Measurements from ENCODE around the gene NR2C2AP.

Gene NR2C2AP

DNA sequence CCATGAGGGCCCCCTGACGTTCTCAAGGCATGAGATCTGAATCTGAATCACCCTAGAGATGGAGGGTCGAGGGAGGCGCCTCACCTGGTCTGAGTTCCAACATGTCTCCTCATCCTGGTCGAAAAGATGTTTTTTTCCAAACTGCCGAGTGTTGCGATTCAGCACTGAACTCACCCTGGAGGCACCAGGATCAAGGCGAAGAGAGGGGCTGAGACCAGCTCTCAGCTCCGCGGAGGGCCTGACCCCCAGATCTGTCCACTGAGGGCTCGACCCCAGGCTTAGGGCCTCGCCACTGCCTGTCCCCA lies 555 bp downstream of the NR2C2AP start:
- Histone ChIP-seq H3K9ac (ENCODE audit: insufficient read length) (peak overlapping the region; percentile 85), H3K27ac (peak overlapping the region; percentile 44), H3K36me3 (ENCODE audit: insufficient read depth, low read length) (peaks cover 14% of the 10 kb centered on the region), H3K9me3 (ENCODE audit: low read depth, low read length) (no peaks in the 10 kb centered on the region), H3K4me3 (peak overlapping the region; percentile 77)
- DNase-seq (ENCODE audit: low read depth, low spot score), result no peak
- no peak for TF ChIP-seq FOXP2 (optimal IDR thresholded peaks at IDR 0.05; ENCODE audit: control extremely low read depth, extremely low read length, insufficient read depth)
- no peak for TF ChIP-seq POLR2AphosphoS5 (IDR thresholded peaks at IDR 0.05; ENCODE audit: borderline replicate concordance, low read depth, low read length)
- no peak for TF ChIP-seq EZH2 (IDR thresholded peaks at IDR 0.05)

DNA sequence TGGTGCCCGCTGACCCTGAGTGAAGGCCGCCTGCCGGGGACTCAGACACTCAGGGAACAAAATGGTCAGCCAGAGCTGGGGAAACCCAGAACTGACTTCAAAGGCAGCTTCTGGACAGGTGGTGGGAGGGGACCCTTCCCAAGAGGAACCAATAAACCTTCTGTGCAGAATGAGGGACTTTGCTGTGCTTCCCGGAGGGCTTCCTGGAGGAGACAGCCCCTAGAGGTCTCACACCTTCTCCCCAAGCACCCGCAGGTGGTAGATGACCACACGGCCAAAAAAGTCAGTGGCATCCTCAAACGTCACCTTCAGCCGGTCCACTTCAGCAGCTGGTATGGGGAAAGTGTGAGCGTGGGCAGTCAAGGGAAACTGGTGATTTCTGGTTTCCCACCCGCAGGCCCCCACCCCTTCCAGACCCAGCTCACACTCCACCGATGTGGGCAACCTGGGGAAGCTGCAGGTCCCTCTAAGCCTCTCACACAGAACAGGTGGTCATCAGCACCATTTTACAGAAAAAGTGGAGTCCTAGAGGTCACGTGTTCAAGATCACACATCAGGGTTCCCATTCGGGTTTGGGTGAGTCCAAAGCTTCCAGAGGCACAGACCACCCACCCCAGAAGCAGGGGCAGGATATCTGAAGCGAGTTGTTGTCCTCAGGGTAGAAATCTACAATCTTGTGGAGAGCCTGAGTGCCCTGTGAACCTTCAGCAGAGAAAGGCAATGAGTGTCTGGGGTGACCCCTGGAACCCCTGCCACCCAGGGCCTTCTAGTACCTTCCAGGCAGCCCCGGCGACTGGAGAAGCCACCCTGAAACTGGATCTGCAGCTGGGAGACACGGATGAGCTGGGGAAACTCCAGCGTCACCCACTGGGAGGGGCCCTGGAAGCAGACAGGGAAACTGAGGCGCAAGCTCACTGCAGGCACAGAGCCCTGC lies 1.2 kb downstream of the NR2C2AP start:
- no peak for TF ChIP-seq FOXP2 (optimal IDR thresholded peaks at IDR 0.05; ENCODE audit: control extremely low read depth, extremely low read length, insufficient read depth)
- TF ChIP-seq EZH2 (IDR thresholded peaks at IDR 0.05), result no peak
- H3K9me3 ChIP-seq (ENCODE audit: low read depth, low read length), result no peaks in the 10 kb centered on the region
- DNase-seq (ENCODE audit: low read depth, low spot score), result no peak
- H3K4me3 ChIP-seq, result peak overlapping the region; percentile 77
- peak overlapping the region; percentile 85 for H3K9ac ChIP-seq (ENCODE audit: insufficient read length)
- no peak overlapping the region for H3K27ac ChIP-seq
- H3K36me3 ChIP-seq (ENCODE audit: insufficient read depth, low read length), result peaks cover 18% of the 10 kb centered on the region

DNA sequence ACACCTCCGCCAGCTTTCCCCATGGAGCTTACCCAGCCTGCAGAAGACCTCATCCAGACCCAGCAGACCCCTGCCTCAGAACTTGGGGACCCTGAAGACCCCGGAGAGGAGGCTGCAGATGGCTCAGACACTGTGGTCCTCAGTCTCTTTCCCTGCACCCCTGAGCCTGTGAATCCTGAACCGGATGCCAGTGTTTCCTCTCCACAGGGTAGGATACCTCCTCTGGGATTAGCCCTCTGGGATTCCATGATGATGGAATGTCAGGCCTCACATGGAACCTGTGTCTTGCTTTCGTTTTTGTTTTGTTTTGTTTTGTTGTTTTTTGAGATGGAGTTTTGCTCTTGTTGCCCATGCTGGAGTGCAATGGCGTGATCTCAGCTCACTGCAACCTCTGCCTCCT lies 9.3 kb downstream of the NR2C2AP start:
- H3K27ac ChIP-seq, result no peak overlapping the region
- no peak for DNase-seq (ENCODE audit: low read depth, low spot score)
- peaks cover 7% of the 10 kb centered on the region; the same call in 1 of the 2 replicates for H3K36me3 ChIP-seq (ENCODE audit: insufficient read depth, low read length)
- H3K4me3 ChIP-seq, result peak overlapping the region; percentile 91
- H3K9ac ChIP-seq (ENCODE audit: insufficient read length), result no peak overlapping the region
- TF ChIP-seq FOXP2 (optimal IDR thresholded peaks at IDR 0.05; ENCODE audit: control extremely low read depth, extremely low read length, insufficient read depth) (no peak), POLR2AphosphoS5 (IDR thresholded peaks at IDR 0.05; ENCODE audit: borderline replicate concordance, low read depth, low read length) (no peak), EZH2 (IDR thresholded peaks at IDR 0.05) (no peak)
- no peaks in the 10 kb centered on the region for H3K9me3 ChIP-seq (ENCODE audit: low read depth, low read length)

DNA sequence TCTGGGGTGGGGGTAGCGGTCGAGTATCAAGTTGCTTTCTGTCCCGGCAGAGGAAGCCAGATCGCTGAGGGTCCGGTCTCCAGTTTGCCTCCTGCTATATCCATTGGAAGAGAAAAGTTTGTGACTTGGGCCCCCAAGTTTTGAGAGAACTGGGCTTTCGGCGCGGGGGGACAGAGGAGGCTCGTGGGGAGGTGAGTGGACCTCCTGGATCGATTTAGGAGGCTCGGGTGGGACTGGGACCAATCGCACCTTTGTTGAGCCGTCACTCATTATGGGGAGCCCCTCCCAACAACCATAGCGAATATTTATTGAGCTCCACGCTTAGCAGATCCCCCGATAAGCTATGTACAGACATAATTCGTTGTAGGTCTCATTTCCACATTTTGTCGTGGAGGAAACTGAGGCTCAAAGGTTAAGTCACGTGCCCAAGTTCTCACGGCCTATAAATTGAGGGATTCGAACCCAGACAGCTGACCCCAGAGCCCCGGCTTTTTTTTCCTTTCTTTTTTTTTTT lies 10.2 kb downstream of the NR2C2AP start:
- Histone ChIP-seq H3K9me3 (ENCODE audit: low read depth, low read length) (no peaks in the 10 kb centered on the region), H3K36me3 (ENCODE audit: insufficient read depth, low read length) (peaks cover 6% of the 10 kb centered on the region; the same call in 1 of the 2 replicates), H3K9ac (ENCODE audit: insufficient read length) (peak overlapping the region; percentile 92), H3K27ac (peak overlapping the region; percentile 68), H3K4me3 (peak overlapping the region; percentile 91)
- DNase-seq (ENCODE audit: low read depth, low spot score), result no peak
- TF ChIP-seq POLR2AphosphoS5 (IDR thresholded peaks at IDR 0.05; ENCODE audit: borderline replicate concordance, low read depth, low read length) (peak; percentile 64; the same call in 1 of the 2 replicates), EZH2 (IDR thresholded peaks at IDR 0.05) (no peak), FOXP2 (optimal IDR thresholded peaks at IDR 0.05; ENCODE audit: control extremely low read depth, extremely low read length, insufficient read depth) (no peak)

DNA sequence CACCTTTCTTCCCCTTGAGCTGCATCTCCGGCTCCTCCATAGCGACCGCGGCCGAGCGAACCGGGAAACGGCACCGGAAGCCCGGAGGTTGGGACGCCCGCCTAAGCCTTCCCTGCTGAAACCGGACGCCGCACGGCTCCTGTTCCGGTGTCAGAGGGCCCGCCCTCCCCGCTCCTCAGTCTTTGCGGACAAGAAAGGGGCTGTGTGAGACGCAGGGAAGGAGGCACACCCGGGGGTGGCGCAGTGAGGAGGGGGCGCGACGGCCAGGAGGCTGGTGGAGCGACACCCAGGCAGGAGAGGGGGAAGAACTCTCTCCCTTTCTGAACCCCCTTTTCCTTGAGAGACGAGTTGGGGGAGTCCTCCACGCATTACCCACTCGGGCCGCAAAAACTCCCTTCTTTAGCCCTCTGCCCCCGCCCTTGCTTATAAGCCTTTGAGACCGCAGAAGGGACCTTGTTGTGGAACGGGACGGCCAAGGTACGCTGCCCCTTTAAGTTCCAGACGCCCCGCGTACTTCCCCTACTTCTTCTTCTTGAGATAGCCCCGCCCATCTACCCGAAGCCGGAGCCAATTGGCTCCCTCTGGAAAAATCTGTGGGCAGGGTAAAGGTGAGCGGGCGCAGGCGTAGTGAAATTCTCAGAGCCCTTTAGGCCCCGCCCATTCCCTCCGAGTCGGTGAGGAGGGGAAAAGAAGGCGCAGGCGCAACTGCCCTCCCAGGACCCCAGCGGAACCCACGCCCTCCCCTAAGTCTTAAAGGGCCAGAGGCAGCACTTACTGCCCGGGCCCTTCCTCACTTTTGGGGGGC lies 10.9 kb downstream of the NR2C2AP start, which contains the start of the genes BORCS8 and RFXANK:
Gene BORCS8, minus strand, starts transcription at position 75 of the 805 bp plus-strand sequence. Its CDS starts 35 bp downstream, at position 40.
Gene RFXANK, plus strand, starts transcription at position 181 of the 805 bp plus-strand sequence. CDS start 1,689 bp downstream, outside the sequence.
- no peaks in the 10 kb centered on the region for H3K9me3 ChIP-seq (ENCODE audit: low read depth, low read length)

DNA sequence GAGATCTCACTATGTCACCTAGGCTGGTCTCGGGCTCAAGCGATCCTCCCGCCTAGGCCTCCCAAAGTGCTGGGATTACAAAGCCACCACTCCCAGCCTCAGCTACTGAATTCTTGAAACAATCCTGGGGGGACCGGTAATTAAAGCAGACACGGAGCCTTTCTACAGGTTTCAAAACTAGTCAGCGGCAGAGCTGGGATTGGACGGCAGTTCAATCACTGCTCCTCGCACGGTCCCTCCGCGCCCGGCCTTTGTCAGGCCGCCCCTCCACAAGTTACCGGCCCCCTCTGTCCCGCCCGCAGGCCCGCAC lies 11.5 kb downstream of the NR2C2AP start:
- DNase-seq (ENCODE audit: low read depth, low spot score), result no peak
- Histone ChIP-seq H3K4me3 (peak overlapping the region; percentile 91), H3K27ac (peak overlapping the region; percentile 97), H3K36me3 (ENCODE audit: insufficient read depth, low read length) (peaks cover under 1% of the 10 kb centered on the region; the same call in 1 of the 2 replicates), H3K9me3 (ENCODE audit: low read depth, low read length) (no peaks in the 10 kb centered on the region), H3K9ac (ENCODE audit: insufficient read length) (peak overlapping the region; percentile 95)
- TF ChIP-seq FOXP2 (optimal IDR thresholded peaks at IDR 0.05; ENCODE audit: control extremely low read depth, extremely low read length, insufficient read depth) (no peak), POLR2AphosphoS5 (IDR thresholded peaks at IDR 0.05; ENCODE audit: borderline replicate concordance, low read depth, low read length) (no peak), EZH2 (IDR thresholded peaks at IDR 0.05) (no peak)

More for the DNA sequence above, 10.9 kb downstream of the NR2C2AP start, which contains the start of the genes BORCS8 and RFXANK:
- Histone ChIP-seq H3K36me3 (ENCODE audit: insufficient read depth, low read length) (peaks cover 6% of the 10 kb centered on the region; the same call in 1 of the 2 replicates), H3K27ac (peak within 1 kb of the TSS; percentile 97), H3K4me3 (peak within 1 kb of the TSS; percentile 91), H3K9ac (ENCODE audit: insufficient read length) (peak within 1 kb of the TSS; percentile 95)
- DNase-seq (ENCODE audit: low read depth, low spot score), result peak; percentile 98
- TF ChIP-seq POLR2AphosphoS5 (IDR thresholded peaks at IDR 0.05; ENCODE audit: borderline replicate concordance, low read depth, low read length) (peak; percentile 86), FOXP2 (optimal IDR thresholded peaks at IDR 0.05; ENCODE audit: control extremely low read depth, extremely low read length, insufficient read depth) (no peak)

DNA sequence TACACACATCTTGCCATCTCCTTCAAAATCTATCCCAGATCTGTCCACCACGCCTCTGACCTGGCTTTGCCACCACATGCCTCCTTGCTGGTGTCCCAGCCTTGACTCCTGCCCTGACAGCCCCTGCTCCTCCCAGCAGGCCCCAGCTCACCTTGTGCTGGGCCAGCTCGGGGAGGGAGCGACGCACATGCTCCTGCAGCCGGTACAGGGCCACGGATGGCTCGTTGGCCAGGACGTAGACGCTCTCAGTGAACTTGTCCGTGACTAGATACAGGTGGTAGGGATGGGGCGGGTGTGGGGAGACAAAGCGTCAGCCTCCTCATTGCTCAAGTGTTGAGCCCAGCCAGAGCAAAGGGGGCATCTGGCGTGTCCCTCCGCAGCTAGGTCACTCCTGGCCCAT lies 16.5 kb downstream of the NR2C2AP start:
- Histone ChIP-seq H3K9me3 (ENCODE audit: low read depth, low read length) (no peaks in the 10 kb centered on the region), H3K4me3 (no peak overlapping the region), H3K27ac (no peak overlapping the region), H3K9ac (ENCODE audit: insufficient read length) (no peak overlapping the region), H3K36me3 (ENCODE audit: insufficient read depth, low read length) (no peaks in the 10 kb centered on the region)
- DNase-seq (ENCODE audit: low read depth, low spot score), result no peak
- no peak for TF ChIP-seq POLR2AphosphoS5 (IDR thresholded peaks at IDR 0.05; ENCODE audit: borderline replicate concordance, low read depth, low read length)
- no peak for TF ChIP-seq EZH2 (IDR thresholded peaks at IDR 0.05)
- TF ChIP-seq FOXP2 (optimal IDR thresholded peaks at IDR 0.05; ENCODE audit: control extremely low read depth, extremely low read length, insufficient read depth), result no peak

Data from SK-N-MC (cell line).